Omental fat pad (tissue), 4 donors: ENCODE data around the gene PFN1. TPM values are rescaled to one million over a fixed set of nuclear protein-coding genes. Genes with fewer than 3 reads are reported as not detected.

Experiments used
- ATAC-seq: fragments of 150-250 bp; one replicate; pipeline ENCODE4 v1.9.1; 2016; ENCODE audit warnings: mild to moderate bottlenecking, moderate library complexity; ENCODE audit not compliant: low FRiP score
- DNase-seq: peaks from one replicate; pipeline ENCODE4 v3.0.0-alpha.2; 2019; ENCODE audit warnings: low spot score
- CTCF ChIP-seq, 3 donors: fragments of 450-650 bp; IDR thresholded peaks; one replicate each; pipeline ENCODE4 v1.5.1; 2016 to 2017; ENCODE audit warnings: antibody characterized with exemption in 3 of 3, mild to moderate bottlenecking in 3 of 3, moderate library complexity in 2 of 3
- total RNA-seq, 4 donors: library from RNA; depleted of rRNA; stranded (reverse); fragments of >200 nt; gene quantifications; one replicate each; pipeline ENCODE4 v1.1.0, GENCODE V29; 2016

PFN1 gene
- total RNA-seq, 4 donors from 2014 or later: 444 to 699 (median 616) TPM

- DNase-seq (peak; percentile 79), ATAC-seq (peak; percentile 87)
- TF ChIP-seq CTCF (IDR thresholded peaks at IDR 0.05): no peak
Observed at GRCh38 chr17:4967539-4968485, 19.5 kb upstream of the PFN1 start, which contains the start of gene SPAG7. Gene SPAG7 (minus strand): TSS chr17:4967817. CDS start chr17:4967804, 13 bp downstream.

GRCh38 chr17:4966844-4967538 is 18.7 kb upstream of the PFN1 start:
- ATAC-seq (peak; percentile 93), DNase-seq (peak; percentile 89)
- no peak for TF ChIP-seq CTCF (IDR thresholded peaks at IDR 0.05)

GRCh38 chr17:4965311-4965986 is 17.1 kb upstream of the PFN1 start:
- DNase-seq: no peak
- TF ChIP-seq CTCF (IDR thresholded peaks at IDR 0.05): no peak
- no peak for ATAC-seq

GRCh38 chr17:4960279-4960922 is 12.1 kb upstream of the PFN1 start:
- no peak for ATAC-seq
- no peak for DNase-seq

GRCh38 chr17:4959261-4959965 is 11.1 kb upstream of the PFN1 start:
- ATAC-seq (no peak), DNase-seq (no peak)
- TF ChIP-seq CTCF (IDR thresholded peaks at IDR 0.05): no peak

More at GRCh38 chr17:4960279-4960922, 12.1 kb upstream of the PFN1 start:
- no peak for TF ChIP-seq CTCF (IDR thresholded peaks at IDR 0.05)

DNA sequence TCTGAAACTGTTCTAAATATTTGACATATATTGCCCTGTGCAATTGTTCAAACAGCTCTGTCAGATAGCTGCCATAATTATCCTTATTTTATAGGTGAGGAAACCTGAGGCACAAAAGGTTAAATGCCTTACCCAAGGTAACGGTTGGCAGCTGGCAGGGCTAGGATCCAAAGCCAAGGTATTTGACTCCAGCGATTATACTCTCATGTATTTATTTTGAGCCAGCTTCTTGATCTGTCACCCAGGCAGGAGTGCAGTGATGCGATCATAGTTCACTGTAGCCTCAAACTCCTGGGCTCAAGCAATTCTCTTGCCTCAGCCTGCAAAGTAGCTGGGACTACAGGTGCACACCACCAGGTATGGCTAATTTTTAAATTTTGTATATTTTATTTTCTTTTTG is 9.8 kb upstream of the PFN1 start:
- TF ChIP-seq CTCF (IDR thresholded peaks at IDR 0.05): no peak
- ATAC-seq: no peak

More for the DNA sequence above, 9.8 kb upstream of the PFN1 start:
- no peak for DNase-seq
